HG02973 (cell line): ENCODE measurements around the gene IFT81.
"Not testable (repeated sequence)": the region's sequence is repeated elsewhere in the genome, so short reads cannot be mapped to it uniquely, and the experiment has no call there.

Experiments
- ATAC-seq: cut with Tn5 transposase; IDR thresholded peaks from one replicate; pipeline ENCODE4 v1.9.1; 2021; ENCODE audit warnings: moderate library complexity; ENCODE audit not compliant: unreplicated experiment

Gene IFT81, protein sequence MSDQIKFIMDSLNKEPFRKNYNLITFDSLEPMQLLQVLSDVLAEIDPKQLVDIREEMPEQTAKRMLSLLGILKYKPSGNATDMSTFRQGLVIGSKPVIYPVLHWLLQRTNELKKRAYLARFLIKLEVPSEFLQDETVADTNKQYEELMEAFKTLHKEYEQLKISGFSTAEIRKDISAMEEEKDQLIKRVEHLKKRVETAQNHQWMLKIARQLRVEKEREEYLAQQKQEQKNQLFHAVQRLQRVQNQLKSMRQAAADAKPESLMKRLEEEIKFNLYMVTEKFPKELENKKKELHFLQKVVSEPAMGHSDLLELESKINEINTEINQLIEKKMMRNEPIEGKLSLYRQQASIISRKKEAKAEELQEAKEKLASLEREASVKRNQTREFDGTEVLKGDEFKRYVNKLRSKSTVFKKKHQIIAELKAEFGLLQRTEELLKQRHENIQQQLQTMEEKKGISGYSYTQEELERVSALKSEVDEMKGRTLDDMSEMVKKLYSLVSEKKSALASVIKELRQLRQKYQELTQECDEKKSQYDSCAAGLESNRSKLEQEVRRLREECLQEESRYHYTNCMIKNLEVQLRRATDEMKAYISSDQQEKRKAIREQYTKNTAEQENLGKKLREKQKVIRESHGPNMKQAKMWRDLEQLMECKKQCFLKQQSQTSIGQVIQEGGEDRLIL

DNA sequence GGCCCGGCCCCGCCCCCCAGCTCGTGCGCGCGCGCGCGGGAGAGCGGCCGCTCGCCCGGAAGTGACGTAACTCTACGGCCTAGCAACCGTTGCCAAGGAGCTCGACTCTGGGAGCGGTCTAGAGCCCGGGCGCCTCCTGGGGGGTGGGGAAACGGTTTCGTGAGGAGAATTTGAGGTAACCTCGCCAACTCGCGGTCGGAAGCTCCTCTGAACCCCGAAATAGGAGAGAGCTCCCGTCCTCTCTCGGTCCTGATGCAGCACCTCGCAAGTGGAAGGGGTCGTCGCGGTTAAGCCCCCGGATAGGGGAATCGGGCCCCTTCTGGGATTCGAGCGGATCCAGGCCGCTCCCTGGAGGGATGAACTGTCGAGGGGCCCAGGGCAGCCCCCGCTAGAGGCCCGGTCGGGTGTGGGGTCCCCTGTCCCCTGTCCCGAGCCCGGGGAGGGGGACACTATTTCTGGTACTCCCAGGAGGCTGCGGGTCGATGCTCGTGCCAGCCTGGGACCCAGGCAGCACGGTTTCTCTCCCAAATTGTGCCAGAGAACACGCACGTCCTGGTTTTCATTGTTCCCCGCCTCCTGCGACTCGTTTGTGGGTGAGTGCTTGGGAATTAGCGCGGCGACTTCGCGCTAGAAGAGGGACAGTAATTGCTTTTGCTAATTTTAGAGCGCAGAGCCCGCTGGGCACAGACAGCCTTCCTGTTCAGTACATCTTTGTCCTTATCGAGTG lies at the start of gene IFT81:
TSS of gene IFT81 (plus strand) at position 89 of the 727 bp plus-strand sequence. CDS start 3,024 bp downstream, outside the sequence.
- ATAC-seq: peak; percentile 82

DNA sequence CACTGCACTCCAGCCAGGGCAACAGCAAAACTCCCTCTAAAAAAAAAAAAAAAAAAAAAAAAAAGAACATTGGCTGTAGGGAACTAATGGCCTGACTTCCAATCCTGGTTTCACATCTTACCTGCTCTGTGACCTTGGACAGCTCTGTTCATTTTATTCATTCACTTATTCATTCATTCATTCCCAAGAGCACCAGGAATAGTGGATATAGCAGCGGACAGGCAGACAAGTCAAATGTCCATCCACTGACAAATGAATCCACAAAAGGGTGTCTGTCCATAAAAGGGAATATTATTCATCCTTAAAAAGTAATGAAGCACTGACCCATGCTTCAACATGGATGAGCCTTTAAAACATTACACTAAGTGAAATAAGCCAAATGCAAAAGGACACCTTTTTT lies 48.3 kb upstream of the IFT81 start:
- no peak for ATAC-seq

DNA sequence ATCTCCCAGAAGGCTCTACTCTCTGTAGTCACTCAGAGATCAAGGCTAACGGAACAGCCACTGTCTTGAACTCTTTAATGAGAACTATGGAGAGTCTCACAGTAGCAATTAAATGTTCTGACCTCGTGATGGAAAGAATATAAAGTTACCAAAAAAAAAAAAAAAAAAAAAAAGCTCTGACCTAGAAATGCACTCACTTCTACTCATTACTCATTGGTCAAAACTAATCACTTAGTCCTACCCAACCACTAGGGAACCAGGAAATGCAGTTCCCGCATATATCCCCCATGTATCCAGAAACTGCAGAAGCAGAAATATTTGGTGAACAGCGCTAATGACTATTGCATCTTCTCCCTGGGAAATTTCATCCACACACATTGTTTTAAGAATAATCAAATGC lies 46.4 kb upstream of the IFT81 start:
- no peak for ATAC-seq

DNA sequence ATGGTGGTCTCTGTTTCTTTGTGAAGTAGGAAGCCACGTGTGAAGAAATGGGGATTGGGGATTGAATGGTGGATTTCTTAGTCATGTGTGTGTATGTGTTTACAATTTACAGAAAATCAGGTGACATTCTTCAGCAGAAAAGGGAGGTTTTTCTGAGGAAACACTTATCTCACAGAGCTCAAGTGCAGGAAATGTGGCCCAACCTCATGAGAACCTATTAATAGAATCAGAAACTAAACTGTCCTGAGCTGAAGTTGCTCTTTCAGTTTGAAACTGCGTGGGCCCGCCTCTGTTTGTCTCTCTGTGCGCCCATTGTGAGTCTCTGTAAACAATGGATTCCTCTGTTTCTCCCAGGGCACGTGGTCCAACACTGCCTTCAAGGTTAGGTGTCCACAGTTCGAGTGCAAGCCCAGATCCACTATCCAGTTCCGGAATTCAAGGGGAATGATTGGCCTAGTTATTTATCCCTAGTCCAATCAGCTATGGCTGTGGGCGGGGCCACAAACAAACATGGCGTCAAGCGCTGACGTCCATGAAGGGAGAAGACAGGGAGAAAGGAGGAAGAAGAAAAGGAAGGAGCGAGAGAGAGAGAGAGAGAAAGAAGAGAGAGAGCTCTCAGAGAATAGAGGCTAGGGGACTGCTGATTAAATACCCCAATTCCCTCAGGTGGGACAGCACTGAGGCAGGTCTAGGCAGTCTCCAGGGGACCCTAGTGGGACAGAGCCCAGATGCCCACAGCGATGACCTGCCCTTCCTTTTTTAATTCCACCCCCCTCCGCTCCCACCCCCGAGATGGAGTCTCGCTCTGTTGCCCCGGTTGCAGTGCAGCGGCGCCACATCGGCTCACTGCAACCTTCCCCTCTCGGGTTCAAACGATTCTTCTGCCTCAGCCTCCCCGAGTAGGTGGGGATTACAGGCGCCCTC lies 44.4 kb upstream of the IFT81 start:
- ATAC-seq: peak; percentile 87

DNA sequence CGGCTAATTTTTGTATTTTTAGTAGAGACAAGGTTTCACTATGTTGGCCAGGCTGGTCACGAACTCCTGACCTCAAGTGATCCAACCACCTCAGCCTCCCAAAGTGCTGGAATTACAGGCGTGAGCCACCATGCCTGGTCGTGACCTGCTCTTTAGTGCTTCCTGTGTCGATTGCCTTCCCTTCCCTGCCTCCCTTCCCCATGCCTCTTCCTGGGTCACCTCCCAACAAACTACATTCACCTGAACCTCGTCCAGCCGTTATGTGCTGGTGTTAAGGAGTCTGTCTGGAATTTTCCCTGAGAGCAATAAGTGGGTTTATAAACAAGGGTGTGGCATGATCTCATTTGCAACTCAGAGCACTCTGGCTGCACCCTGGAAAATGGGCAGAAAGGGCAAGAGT lies 43.7 kb upstream of the IFT81 start:
- no peak for ATAC-seq

DNA sequence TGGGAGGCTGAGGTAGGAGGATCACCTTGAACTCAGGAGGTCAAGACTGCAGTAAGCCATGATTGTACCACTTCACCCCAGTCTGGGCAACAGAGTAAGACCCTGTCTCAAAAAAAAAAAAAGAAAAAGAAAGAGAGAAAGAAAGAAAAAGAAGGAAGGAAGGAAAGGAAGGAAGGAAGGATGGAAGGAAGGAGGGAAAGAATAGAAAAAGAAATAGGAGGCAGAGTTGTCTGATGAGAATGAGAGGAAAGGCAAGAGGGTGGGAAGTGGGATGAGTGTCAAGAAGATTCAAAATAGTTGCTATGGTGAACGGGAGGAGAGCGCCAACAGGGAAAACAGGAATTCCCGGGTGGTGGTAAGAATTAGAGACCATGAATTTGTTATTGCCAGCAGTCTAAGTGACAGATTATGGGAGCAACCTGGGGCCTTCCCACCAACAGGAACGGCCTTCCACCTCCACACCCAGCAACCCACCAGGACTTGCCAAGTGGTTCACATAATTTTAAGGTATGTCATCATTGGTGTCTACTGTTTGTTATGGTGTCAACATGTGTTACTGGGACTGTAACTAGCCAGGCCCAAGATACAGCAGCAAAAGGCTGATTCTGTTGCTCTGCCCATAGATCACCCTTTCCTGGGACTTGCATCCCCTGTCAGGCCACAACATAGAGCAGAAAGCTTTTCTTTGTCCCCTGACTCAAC lies 39.7 kb upstream of the IFT81 start:
- no peak for ATAC-seq

DNA sequence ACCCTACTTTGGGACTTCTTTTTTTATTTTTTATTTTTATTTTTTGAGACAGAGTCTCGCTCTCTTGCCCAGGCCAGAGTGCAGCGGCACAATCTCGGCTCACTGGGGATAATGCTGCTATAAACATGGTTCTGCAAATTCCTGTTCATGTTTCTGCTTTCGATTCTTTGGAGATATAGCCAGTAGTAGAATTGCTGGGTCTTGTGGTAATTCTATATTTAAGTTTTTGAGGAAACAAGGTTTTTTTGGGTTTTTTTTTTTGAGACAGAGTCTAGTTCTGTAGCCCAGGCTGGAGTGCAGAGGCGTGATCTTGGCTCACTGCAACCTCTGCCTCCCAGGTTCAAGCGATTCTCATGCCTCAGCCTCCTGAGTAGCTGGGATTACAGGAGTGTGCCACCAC lies 35.9 kb upstream of the IFT81 start:
- not testable (repeated sequence) for ATAC-seq

DNA sequence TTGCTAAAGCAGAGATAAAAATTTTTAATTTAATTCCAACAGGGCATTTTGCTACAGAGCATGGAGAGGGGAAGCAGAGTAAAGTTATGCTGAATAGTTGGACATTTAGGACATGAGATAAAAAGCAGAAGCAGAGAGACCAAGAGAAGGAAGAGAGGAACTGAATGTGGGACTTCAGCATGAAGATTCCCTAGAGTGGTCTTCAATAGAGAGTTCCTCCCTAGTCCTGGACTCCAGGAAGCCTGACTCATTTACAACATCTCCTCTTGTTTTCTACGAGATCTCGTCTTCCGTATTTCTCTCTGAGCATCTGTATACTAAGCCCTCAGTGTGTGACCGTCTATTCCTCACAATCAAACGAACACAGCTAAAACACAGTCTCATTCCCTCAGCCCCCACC lies 35.2 kb upstream of the IFT81 start:
- ATAC-seq: no peak

DNA sequence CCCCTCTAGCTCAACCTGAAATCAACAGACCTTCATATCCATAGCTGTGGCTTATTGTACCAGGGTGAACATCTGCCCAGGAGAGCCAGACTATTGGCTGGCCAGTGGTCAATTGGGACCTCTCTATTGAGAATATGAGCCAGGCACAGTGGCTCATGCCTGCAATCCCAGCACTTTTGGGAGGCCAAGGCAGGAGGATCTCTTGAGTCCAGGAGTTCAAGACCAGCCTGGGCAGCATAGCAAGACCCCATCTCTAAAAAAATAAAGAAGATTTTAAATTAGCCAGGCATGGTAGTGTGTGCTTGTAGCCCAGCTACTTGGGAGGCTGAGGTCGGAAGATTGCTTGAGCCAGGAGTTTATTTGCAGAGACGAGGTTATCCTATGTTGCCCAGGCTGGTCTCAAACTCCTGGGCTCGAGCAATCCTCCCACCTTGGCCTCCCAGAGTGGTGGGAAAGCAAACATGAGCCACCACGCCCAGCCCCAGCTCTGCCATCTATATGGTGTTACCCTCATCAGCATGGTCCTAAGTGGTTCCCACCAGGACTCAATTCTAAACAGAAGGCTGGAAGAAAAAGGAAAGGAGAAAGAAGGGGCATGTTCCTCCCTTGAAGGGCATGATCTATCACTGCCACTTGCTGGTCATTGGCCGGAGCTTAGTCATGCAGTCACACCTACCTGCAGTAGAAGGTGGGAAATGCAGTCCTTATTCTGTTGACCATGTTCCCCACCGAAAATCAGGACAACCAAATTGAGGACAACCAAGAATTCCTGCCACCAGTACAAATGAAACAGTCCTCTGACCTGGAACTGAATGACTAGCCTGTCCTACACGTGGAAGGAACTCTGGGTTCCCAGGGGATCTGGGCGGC lies 33.7 kb upstream of the IFT81 start:
- ATAC-seq: no peak

DNA sequence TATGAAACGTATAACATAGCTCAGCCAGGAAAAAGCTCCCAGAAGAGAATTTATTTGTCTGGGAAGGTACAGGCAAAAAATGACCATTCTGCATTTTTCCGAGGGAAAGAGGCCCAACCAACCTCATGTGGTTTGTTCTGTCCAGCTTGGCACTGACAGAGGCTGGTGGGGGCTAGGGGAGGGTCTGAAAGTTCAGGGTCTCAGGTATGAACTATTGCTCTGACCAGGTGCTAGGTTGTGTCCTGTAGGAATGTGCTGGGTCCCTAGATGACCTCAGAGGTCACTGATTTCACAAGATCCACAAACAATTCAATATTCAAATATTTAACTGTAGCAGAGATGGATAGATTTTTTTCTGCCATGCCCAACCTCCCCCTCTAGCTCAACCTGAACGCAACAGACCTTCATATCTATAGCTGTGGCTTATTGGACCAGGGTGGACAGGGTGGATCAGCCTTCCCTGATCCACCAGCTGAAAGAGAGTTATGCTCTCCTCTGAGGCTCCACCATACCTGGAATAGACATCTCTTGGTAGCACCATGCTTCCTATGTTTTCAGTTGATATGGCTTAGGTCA lies 32.9 kb upstream of the IFT81 start:
- no peak for ATAC-seq

DNA sequence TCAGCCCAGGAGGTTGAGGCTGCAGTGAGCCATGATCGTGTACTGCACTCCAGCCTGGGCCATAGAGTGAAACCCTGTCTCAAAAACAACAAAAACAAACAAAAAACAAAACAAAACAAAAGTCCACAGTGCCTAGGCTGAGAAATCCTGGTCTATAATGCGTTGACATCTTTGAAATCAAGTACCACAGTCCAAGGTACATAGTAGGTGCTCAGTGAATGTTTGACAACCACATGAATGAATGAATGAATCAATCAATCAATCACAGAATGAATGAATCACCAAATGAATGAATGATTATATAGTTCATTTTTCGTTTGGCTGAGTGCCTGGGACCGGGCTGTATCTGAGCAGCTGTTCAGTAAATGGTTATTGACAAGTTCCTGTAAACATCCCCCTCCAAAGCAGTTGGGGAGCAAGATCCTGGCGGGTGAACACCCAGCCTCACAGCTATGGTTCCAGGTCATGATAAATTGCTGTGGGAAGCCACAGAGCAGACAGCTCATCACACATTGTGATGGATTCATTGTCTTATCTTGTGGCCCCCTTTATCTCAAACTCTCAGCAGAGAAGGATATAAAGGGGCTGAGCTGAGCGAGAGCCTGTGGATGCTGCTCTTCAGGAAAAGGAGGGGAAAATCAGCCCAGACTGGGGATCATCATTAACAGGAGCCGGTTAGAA lies 30.4 kb upstream of the IFT81 start:
- no peak for ATAC-seq

DNA sequence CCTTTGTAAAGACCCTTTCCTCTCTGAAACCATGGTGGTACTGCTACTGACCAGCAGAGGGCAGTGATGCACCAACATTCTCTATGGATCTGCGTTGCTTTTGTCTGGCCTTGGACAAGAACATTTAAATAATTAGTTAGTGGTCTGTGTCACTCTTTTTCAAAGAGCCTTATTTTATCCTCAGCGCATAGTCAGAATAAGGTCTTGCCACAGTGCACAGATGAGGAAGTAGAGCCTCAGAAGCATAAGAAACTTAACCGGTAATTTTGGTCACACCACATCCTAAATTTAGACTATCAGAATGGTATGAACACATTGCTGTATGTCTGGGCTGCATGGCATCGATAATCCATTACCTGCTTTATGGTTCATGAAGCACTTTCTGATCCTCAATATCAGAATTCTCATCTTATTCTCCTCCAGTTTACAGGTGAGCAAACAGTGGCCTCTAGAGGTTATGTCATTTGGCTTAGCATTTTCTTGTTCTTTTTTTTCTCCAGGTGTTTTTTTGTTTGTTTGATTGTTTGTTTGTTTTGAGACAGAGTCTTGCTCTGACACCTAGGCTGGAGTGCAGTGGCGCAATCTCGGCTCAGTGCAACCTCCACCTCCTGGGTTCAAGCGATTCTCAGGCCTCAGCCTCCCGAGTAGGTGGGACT lies 23.7 kb upstream of the IFT81 start:
- ATAC-seq: peak; percentile 82

DNA sequence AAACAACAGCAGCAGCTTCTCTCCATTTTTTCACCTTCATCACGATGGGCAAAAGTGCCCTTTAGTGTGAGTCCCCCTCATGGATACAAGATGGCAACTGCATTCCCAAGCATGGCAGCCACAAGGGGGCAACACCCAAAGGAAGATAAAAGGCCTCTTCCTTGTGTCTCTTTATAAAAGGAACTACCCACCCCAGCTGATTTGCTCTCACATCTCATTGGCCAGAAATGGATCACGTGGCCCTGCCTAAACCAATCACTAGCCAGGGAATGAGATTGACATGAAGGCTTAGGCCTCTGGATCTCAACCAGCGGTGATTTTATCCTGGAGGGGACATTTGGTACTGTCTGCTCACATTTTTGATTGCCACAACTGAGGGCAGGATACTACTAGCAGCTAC lies 21.9 kb upstream of the IFT81 start:
- ATAC-seq: no peak

DNA sequence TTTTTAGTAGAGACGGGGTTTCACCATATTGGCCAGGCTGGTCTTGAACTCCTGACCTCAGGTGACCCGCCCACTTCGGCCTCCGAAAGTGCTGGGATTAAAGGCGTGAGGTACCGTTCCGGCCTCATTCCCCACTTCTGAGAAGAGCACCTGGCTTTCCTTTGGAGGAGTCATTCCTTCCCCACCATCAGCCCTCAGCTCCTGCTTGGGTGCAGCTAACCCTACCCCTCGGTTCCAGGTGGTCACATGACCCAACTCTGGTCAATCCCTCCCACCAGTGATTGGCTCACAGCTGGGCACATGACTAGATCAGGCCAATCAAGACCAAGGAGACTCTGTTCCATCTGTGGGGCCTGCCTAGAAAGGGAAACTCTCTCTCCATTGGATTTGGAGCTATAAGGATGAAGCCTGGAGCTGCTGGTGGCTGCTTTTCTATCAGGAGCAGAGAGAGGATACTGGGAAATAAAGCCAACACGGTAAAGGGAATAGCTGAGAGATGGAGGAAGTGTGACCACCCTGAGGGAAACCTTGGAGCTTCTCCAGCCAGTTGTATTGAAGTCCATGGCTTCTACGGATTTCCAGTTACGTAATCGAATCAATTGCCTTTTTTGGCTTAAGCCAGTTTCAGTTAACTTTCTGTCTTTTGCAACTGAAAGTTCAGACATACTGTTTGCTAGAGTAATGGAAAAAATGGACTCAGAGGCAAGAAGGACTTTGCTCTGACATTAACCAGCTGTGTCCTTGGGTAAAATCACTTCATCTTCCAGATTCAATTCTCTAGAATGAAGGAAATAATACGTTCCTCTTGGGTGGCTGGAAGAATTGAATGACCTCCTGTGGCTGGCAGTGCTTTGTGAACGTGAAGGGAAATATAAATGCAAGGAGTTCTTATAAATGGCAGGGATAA lies 19.7 kb upstream of the IFT81 start:
- ATAC-seq: no peak

DNA sequence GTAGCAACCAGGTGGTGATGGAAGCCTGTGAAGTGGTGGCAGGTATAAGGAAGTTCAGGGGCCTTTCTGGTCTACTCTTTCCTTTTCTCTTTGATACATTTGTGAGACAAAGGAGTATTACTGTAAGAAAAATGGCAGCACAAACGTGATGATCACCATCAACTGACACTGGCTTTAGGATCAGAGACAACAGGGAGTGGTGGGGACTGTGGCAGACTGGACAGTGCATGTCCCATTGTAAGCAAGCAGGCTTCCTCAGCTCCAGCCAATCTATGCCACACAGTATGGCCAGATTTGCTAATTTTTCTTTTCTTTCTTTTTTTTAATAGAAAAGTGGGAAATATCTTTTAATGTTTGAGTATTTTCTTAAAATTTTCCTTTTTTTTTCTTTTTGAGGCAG lies 19.0 kb upstream of the IFT81 start:
- no peak for ATAC-seq

DNA sequence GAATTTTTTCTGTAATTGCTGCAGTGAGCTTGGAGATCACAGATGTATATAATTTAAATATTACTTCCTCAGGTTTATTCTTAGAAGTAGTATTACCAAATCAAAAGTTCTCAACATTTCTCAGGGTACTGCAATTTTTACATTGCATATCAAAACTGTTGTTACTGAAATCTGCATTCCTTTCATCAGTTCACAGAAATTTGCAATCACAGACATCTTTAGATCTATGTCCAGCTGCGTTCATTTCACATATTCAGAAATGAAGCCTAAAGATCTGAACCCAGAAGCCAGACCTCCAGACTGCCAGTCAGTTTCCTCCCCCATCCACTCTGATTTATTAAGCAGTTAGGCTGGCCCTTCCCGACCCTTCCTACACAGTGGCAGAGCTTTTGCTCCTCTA lies 18.2 kb upstream of the IFT81 start:
- ATAC-seq: no peak
